HepG2 (cell line): ENCODE data around the gene LSM12. TPM values are rescaled to one million over a fixed set of nuclear protein-coding genes. Genes with fewer than 3 reads are reported as not detected.

Experiments
- ARNT2 ChIP-seq: sonication (generic); formaldehyde crosslinking; IDR thresholded peaks from 2 replicates; pipeline ENCODE4 v1.8.0; 2022; ENCODE audit warnings: mild to moderate bottlenecking, low read depth, missing genetic modification reagents, moderate library complexity
- ATAD3A ChIP-seq: sonication (generic); formaldehyde crosslinking; IDR thresholded peaks from 2 replicates; pipeline ENCODE4 v1.4.0; 2020; ENCODE audit warnings: missing genetic modification reagents
- CTCF ChIP-seq: sonication (generic); formaldehyde crosslinking; IDR thresholded peaks from 2 replicates; pipeline ENCODE4 v1.5.0; 2020; ENCODE audit warnings: mild to moderate bottlenecking, missing genetic modification reagents, moderate library complexity
- FOXC1 ChIP-seq: sonication (generic); formaldehyde crosslinking; IDR thresholded peaks from 2 replicates; pipeline ENCODE4 v1.8.0; 2022; ENCODE audit warnings: mild to moderate bottlenecking, missing genetic modification reagents, borderline replicate concordance
- GABPB1 ChIP-seq: IDR thresholded peaks from 2 replicates; pipeline ENCODE4 v1.6.1; 2016; ENCODE audit warnings: mild to moderate bottlenecking, missing genetic modification reagents, moderate library complexity, missing compliant biosample characterization
- PHF20 ChIP-seq: sonication (generic); formaldehyde crosslinking; IDR thresholded peaks from 2 replicates; pipeline ENCODE4 v1.5.0; 2020; ENCODE audit warnings: mild to moderate bottlenecking, missing genetic modification reagents
- PITX1 ChIP-seq: sonication (generic); formaldehyde crosslinking; IDR thresholded peaks from 2 replicates; pipeline ENCODE4 v1.5.1; 2020; ENCODE audit warnings: mild to moderate bottlenecking, missing genetic modification reagents
- RBFOX2 ChIP-seq: fragments of 200-400 bp; formaldehyde crosslinking; IDR thresholded peaks from 2 replicates; pipeline ENCODE4 v1.6.1; 2017; ENCODE audit warnings: low read depth, mild to moderate bottlenecking, low read length
- ZFP91 ChIP-seq: sonication (generic); formaldehyde crosslinking; IDR thresholded peaks from 2 replicates; pipeline ENCODE4 v1.9.0; 2022; ENCODE audit warnings: missing genetic modification reagents, mild to moderate bottlenecking, borderline replicate concordance
- ZHX1 ChIP-seq: sonication (generic); formaldehyde crosslinking; IDR thresholded peaks from 2 replicates; pipeline ENCODE4 v1.8.1; 2022; ENCODE audit warnings: low read depth, mild to moderate bottlenecking, missing genetic modification reagents
- ZNF296 ChIP-seq: sonication (generic); formaldehyde crosslinking; conservative IDR thresholded peaks from 2 replicates; pipeline ENCODE4 v1.5.0; 2020; ENCODE audit warnings: mild to moderate bottlenecking, missing genetic modification reagents
- ZNF432 ChIP-seq: sonication (generic); formaldehyde crosslinking; IDR thresholded peaks from 2 replicates; pipeline ENCODE4 v1.5.0; 2020; ENCODE audit warnings: missing genetic modification reagents, mild to moderate bottlenecking, borderline replicate concordance
- ZNF619 ChIP-seq: sonication (generic); formaldehyde crosslinking; IDR thresholded peaks from 2 replicates; pipeline ENCODE4 v1.4.0; 2020; ENCODE audit warnings: mild to moderate bottlenecking, missing genetic modification reagents
- polyA plus RNA-seq, 8 experiments: library from polyadenylated mRNA; depleted of rRNA in 3 of 8; stranded (reverse) in 7 of 8; unstranded in 1 of 8; fragments of >200 nt; fragmentation: Illumina TruSeq in 4 of 8; extraction: Trizol in 4 of 8; gene quantifications; 2 replicates each; pipeline versions ENCODE4 v1.2.1 to v1.2.3, GENCODE V29; 2011 to 2016; ENCODE audit warnings: low read depth in 4 of 8, missing spikeins in 1 of 8, mixed read lengths in 1 of 8; ENCODE audit not compliant: insufficient read depth in 1 of 8
- total RNA-seq, 5 experiments: library from RNA; depleted of rRNA; stranded (reverse); fragments of >200 nt; fragmentation: Illumina TruSeq; extraction: Trizol; gene quantifications; 2 replicates each; pipeline ENCODE4 v1.2.3, GENCODE V29; 2016; ENCODE audit warnings: low read depth in 1 of 5
- TF ChIP-seq, protein P1 (sequence below): sonication (generic); formaldehyde crosslinking; IDR thresholded peaks from 2 replicates; pipeline ENCODE4 v1.4.0; 2020; ENCODE audit warnings: missing genetic modification reagents, borderline replicate concordance

The LSM12 gene
- total and polyA plus RNA-seq, 2 of the 13 experiments (the other 11 are each of a cell fraction or from before 2014, with no cell fraction given): 52.8 to 55.7 TPM

- TF ChIP-seq ZHX1 (CRISPR knock-in tag) (0 out of 2 replicates have a peak, but pooled peaks have one; percentile 37), GABPB1 (peak; percentile 1; the same call in 1 of the 2 replicates), PITX1 (CRISPR knock-in tag) (peak; percentile 49; the same call in 1 of the 2 replicates), ATAD3A (0 out of 2 replicates have a peak, but pooled peaks have one; percentile 22), PHF20 (0 out of 2 replicates have a peak, but pooled peaks have one; percentile 18), ZNF296 (CRISPR knock-in tag) (0 out of 2 replicates have a peak, but pooled peaks have one; percentile 43), ARNT2 (CRISPR knock-in tag) (0 out of 2 replicates have a peak, but pooled peaks have one; percentile 12), CTCF (CRISPR knock-in tag) (peak; percentile 34), ZNF619 (CRISPR knock-in tag) (0 out of 2 replicates have a peak, but pooled peaks have one; percentile 2), ZFP91 (CRISPR knock-in tag) (peak; percentile 49; the same call in 1 of the 2 replicates), RBFOX2 (peak; percentile 59; the same call in 1 of the 2 replicates), FOXC1 (CRISPR knock-in tag) (no peak), ZNF432 (CRISPR knock-in tag) (no peak)
- TF ChIP-seq, protein P1, sequence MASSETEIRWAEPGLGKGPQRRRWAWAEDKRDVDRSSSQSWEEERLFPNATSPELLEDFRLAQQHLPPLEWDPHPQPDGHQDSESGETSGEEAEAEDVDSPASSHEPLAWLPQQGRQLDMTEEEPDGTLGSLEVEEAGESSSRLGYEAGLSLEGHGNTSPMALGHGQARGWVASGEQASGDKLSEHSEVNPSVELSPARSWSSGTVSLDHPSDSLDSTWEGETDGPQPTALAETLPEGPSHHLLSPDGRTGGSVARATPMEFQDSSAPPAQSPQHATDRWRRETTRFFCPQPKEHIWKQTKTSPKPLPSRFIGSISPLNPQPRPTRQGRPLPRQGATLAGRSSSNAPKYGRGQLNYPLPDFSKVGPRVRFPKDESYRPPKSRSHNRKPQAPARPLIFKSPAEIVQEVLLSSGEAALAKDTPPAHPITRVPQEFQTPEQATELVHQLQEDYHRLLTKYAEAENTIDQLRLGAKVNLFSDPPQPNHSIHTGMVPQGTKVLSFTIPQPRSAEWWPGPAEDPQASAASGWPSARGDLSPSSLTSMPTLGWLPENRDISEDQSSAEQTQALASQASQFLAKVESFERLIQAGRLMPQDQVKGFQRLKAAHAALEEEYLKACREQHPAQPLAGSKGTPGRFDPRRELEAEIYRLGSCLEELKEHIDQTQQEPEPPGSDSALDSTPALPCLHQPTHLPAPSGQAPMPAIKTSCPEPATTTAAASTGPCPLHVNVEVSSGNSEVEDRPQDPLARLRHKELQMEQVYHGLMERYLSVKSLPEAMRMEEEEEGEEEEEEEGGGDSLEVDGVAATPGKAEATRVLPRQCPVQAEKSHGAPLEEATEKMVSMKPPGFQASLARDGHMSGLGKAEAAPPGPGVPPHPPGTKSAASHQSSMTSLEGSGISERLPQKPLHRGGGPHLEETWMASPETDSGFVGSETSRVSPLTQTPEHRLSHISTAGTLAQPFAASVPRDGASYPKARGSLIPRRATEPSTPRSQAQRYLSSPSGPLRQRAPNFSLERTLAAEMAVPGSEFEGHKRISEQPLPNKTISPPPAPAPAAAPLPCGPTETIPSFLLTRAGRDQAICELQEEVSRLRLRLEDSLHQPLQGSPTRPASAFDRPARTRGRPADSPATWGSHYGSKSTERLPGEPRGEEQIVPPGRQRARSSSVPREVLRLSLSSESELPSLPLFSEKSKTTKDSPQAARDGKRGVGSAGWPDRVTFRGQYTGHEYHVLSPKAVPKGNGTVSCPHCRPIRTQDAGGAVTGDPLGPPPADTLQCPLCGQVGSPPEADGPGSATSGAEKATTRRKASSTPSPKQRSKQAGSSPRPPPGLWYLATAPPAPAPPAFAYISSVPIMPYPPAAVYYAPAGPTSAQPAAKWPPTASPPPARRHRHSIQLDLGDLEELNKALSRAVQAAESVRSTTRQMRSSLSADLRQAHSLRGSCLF (CRISPR knock-in tag): no peak
Measured at GRCh38 chr17:44005527-44006271, 60.8 kb downstream of the LSM12 start (continued).
